SK-N-MC (cell line): ENCODE measurements around the gene METAP1.

Experiments
- EZH2 ChIP-seq: fragments of 200-600 bp; sonication (generic); IDR thresholded peaks from one replicate; pipeline ENCODE4 v1.6.1; 2017; ENCODE audit warnings: antibody characterized with exemption
- FOXP2 ChIP-seq: optimal IDR thresholded peaks from 2 replicates; pipeline ENCODE3; 2011; ENCODE audit warnings: mild to moderate bottlenecking, moderate library complexity; ENCODE audit not compliant: insufficient read depth; ENCODE audit errors: extremely low read length, control extremely low read depth
- POLR2AphosphoS5 ChIP-seq: IDR thresholded peaks from 2 replicates; pipeline ENCODE4 v1.6.1; 2012; ENCODE audit warnings: mild to moderate bottlenecking, low read depth, low read length, borderline replicate concordance

- no peak for TF ChIP-seq EZH2
- no peak for TF ChIP-seq POLR2AphosphoS5
- TF ChIP-seq FOXP2: no peak
These were observed 25.4 kb upstream of the METAP1 start for GRCh38 chr4:98969878-98970785.
